ENCODE data around the gene PDP2.

The PDP2 gene

DNA sequence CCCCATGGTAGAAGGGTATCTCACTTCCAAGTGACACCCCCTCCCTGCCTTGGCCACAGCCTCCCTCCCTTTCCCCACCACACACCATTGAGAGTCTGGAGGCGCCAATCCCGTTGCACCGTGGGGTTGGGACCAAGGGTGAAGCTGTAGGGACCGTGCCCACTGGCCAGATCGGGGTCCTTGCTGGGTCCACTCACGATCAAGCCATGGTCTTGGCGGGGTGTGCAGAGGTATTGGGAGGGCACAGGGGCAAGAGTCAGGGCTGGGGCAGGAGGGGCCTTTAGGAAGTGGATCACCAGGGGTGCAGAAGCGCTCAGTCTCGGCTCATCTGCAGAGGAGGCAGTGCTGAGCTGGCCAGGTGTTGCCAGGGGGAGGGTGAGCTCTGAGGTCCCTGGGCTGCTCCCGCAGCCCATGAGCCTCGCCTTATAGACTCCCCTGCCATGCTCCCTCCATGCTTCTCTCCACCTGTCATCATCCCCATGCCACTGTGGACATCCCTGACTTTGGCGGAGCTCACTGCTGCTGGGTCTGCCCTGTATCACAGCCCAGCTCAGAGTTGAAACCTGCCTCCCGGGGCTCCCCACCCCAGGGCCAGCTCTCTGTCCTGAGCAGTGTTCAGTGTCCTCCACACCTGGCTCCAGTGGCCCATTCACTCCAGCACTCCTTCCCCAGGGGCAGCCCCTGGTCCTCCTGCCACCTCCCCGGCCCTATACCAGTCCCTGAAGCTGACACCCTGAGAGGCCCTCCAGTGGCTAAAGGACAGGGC is 30.0 kb downstream of the PDP2 start:
- no peak overlapping the region for H3K4me3 ChIP-seq (ENCODE audit: low read length)
- H3K9me2 ChIP-seq (replicated peaks; ENCODE audit: control insufficient read depth, low read length), result no peaks in the 10 kb centered on the region
- no peaks in the 10 kb centered on the region for H3K9me3 ChIP-seq (ENCODE audit: control insufficient read depth, insufficient read depth, low read length)
- H3K27me3 ChIP-seq (ENCODE audit: control insufficient read depth, low read length), result peaks cover 7% of the 10 kb centered on the region
- H3K4me1 ChIP-seq (ENCODE audit: control insufficient read depth, low read length), result peaks cover 5% of the 10 kb centered on the region; the same call in 1 of the 2 replicates
- no peaks in the 10 kb centered on the region for H3F3A ChIP-seq (ENCODE audit: control insufficient read depth, insufficient read depth)
- H3K36me3 ChIP-seq (ENCODE audit: control insufficient read depth, low read length), result no peaks in the 10 kb centered on the region
- H3K27ac ChIP-seq (ENCODE audit: low read depth, low read length), result no peak overlapping the region
- H4K20me1 ChIP-seq (ENCODE audit: control insufficient read depth, insufficient read depth, low read depth, low read length), result no peaks in the 10 kb centered on the region
- no peak overlapping the region for H3K4me2 ChIP-seq (ENCODE audit: low read length)
- no peaks in the 10 kb centered on the region for H3K79me2 ChIP-seq (ENCODE audit: control insufficient read depth, low read length)
- TF ChIP-seq EZH2phosphoT487 (IDR thresholded peaks at IDR 0.05; ENCODE audit: borderline replicate concordance, low read length), result no peak
- TF ChIP-seq, protein P1, sequence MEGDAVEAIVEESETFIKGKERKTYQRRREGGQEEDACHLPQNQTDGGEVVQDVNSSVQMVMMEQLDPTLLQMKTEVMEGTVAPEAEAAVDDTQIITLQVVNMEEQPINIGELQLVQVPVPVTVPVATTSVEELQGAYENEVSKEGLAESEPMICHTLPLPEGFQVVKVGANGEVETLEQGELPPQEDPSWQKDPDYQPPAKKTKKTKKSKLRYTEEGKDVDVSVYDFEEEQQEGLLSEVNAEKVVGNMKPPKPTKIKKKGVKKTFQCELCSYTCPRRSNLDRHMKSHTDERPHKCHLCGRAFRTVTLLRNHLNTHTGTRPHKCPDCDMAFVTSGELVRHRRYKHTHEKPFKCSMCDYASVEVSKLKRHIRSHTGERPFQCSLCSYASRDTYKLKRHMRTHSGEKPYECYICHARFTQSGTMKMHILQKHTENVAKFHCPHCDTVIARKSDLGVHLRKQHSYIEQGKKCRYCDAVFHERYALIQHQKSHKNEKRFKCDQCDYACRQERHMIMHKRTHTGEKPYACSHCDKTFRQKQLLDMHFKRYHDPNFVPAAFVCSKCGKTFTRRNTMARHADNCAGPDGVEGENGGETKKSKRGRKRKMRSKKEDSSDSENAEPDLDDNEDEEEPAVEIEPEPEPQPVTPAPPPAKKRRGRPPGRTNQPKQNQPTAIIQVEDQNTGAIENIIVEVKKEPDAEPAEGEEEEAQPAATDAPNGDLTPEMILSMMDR (IDR thresholded peaks at IDR 0.05; ENCODE audit: low read depth, low read length, poor library complexity, severe bottlenecking), result no peak

DNA sequence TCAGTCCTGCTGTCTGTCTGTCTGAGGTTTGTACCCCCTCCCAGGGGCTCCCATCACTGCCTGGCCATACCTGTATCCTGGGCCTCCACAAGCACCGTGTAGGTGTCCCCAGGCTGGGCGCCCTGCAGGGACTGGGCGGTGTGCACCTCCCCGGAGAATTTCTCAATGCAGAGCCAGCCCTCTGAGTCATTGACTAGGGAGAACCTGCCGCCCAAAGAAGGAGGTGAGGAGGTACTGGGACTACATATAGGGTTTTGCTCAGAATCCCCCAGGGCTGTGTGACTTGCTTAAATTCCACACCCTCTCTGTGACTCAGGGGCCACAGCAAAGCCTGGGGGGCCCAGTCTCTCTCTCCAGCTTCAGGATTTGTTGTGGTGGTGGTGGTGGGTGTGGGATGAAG is 30.8 kb downstream of the PDP2 start:
- no peaks in the 10 kb centered on the region for H4K20me1 ChIP-seq (ENCODE audit: control insufficient read depth, insufficient read depth, low read depth, low read length)
- no peaks in the 10 kb centered on the region for H3K4me1 ChIP-seq (ENCODE audit: control insufficient read depth, low read length)
- H3K4me3 ChIP-seq (ENCODE audit: low read length), result no peak overlapping the region
- no peaks in the 10 kb centered on the region for H3K9me3 ChIP-seq (ENCODE audit: control insufficient read depth, insufficient read depth, low read length)
- peaks cover 7% of the 10 kb centered on the region for H3K27me3 ChIP-seq (ENCODE audit: control insufficient read depth, low read length)
- H3F3A ChIP-seq (ENCODE audit: control insufficient read depth, insufficient read depth), result no peaks in the 10 kb centered on the region
- H3K36me3 ChIP-seq (ENCODE audit: control insufficient read depth, low read length), result no peaks in the 10 kb centered on the region
- H3K27ac ChIP-seq (ENCODE audit: low read depth, low read length), result no peak overlapping the region
- H3K79me2 ChIP-seq (ENCODE audit: control insufficient read depth, low read length), result no peaks in the 10 kb centered on the region
- H3K9me2 ChIP-seq (replicated peaks; ENCODE audit: control insufficient read depth, low read length), result no peaks in the 10 kb centered on the region
- no peak for TF ChIP-seq EZH2phosphoT487 (IDR thresholded peaks at IDR 0.05; ENCODE audit: borderline replicate concordance, low read length)
- TF ChIP-seq, protein P1 (IDR thresholded peaks at IDR 0.05; ENCODE audit: low read depth, low read length, poor library complexity, severe bottlenecking), result no peak
- H3K4me2 ChIP-seq (ENCODE audit: low read length), result no peak overlapping the region

DNA sequence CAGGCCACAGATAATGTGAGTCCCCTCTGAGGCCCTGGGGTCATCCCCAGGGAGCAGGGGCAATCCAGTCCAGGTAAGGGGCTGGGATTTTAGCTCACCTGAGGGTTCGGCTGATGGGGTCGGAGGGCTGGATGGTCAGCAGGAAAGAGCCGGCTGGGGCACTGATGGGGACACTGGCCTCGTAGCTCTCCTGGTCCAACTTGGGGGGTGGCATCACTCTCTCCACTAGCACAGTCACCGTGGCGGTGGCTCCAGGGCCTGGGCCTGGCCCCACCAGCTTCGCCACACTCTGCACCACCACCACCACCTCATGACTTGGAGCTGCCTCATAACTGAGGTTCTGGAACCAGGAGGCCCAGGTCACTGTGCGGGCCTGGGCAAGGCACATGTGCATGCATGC is 31.5 kb downstream of the PDP2 start:
- TF ChIP-seq EZH2phosphoT487 (IDR thresholded peaks at IDR 0.05; ENCODE audit: borderline replicate concordance, low read length), result no peak
- TF ChIP-seq, protein P1 (IDR thresholded peaks at IDR 0.05; ENCODE audit: low read depth, low read length, poor library complexity, severe bottlenecking), result no peak
- no peak overlapping the region for H3K27ac ChIP-seq (ENCODE audit: low read depth, low read length)

More for the DNA sequence above, 31.5 kb downstream of the PDP2 start:
- Histone ChIP-seq H3K4me3 (ENCODE audit: low read length) (no peak overlapping the region), H3K27me3 (ENCODE audit: control insufficient read depth, low read length) (peaks cover 6% of the 10 kb centered on the region), H3K79me2 (ENCODE audit: control insufficient read depth, low read length) (no peaks in the 10 kb centered on the region), H3K4me2 (ENCODE audit: low read length) (no peak overlapping the region), H3K4me1 (ENCODE audit: control insufficient read depth, low read length) (no peaks in the 10 kb centered on the region), H3K36me3 (ENCODE audit: control insufficient read depth, low read length) (no peaks in the 10 kb centered on the region), H3K9me3 (ENCODE audit: control insufficient read depth, insufficient read depth, low read length) (no peaks in the 10 kb centered on the region), H3F3A (ENCODE audit: control insufficient read depth, insufficient read depth) (no peaks in the 10 kb centered on the region), H4K20me1 (ENCODE audit: control insufficient read depth, insufficient read depth, low read depth, low read length) (no peaks in the 10 kb centered on the region), H3K9me2 (replicated peaks; ENCODE audit: control insufficient read depth, low read length) (no peaks in the 10 kb centered on the region)
